GM12878 (cell line): ENCODE measurements around the gene BRME1. TPM values are rescaled to one million over a fixed set of nuclear protein-coding genes. Genes with fewer than 3 reads are reported as not detected.

Experiments used
- ATAC-seq: fragments of 200-7000 bp; cut with Tn5 transposase; 3 replicates; pipeline ENCODE4 v1.9.1; 2020; ENCODE audit warnings: mild to moderate bottlenecking, moderate library complexity
- BruUV-seq: library from RNA; stranded (reverse); fragments of 400-500 nt; replicated peaks from 2 replicates; lab custom pipeline; 2021; lab: Mats Ljungman, UMichigan
- CTCF ChIA-PET: fragments of 300-600 bp; sonication (Branson Sonifier 250); formaldehyde crosslinking; extraction: SDS; loops from one replicate; lab custom pipeline; 2021; ENCODE audit warnings: inconsistent platforms; lab: Yijun Ruan, JAX
- POLR2A ChIA-PET: fragments of 350-600 bp; formaldehyde crosslinking; extraction: SDS; loops from one replicate; lab custom pipeline; 2021; ENCODE audit warnings: inconsistent platforms; lab: Charles Lee
- RAD21 ChIA-PET: fragments of 300-600 bp; sonication (Branson Sonifier 250); formaldehyde crosslinking; loops from one replicate; lab custom pipeline; 2023; ENCODE audit warnings: antibody characterized with exemption; ENCODE audit not compliant: unreplicated experiment; lab: Charles Lee
- SMC1A ChIA-PET: fragments of 300-600 bp; sonication (Branson Sonifier 250); formaldehyde crosslinking; loops from one replicate; lab custom pipeline; 2023; ENCODE audit not compliant: unreplicated experiment, uncharacterized antibody; lab: Charles Lee
- DNase-seq: peaks from one replicate; pipeline ENCODE4 v3.0.0-alpha.2; 2011; ENCODE audit warnings: low read depth, low spot score
- FAIRE-seq: peaks from 3 replicates; lab custom pipeline; 2011; peaks lifted over from hg19 to GRCh38; lab: Jason Lieb, UNC
- H2AFZ ChIP-seq: 2 replicates; pipeline ENCODE4 v1.6.0; 2011; ENCODE audit warnings: low read depth, low read length, control low read depth; ENCODE audit not compliant: control insufficient read depth
- H3K27ac ChIP-seq: 2 replicates; pipeline ENCODE4 v1.5.1; 2011; ENCODE audit warnings: control low read depth; ENCODE audit not compliant: control insufficient read depth, insufficient read depth
- H3K27me3 ChIP-seq, 2 experiments: replicated peaks in 1 of 2; 2 replicates each; pipeline versions ENCODE4 v1.6.0 to v1.6.1; 2011; ENCODE audit warnings: low read length in 1 of 2; ENCODE audit not compliant: control insufficient read depth in 2 of 2, insufficient read depth in 2 of 2
- H3K36me3 ChIP-seq, 2 experiments: 2 replicates each; pipeline ENCODE4 v1.5.1; 2011; ENCODE audit warnings: low read length in 1 of 2; ENCODE audit not compliant: control insufficient read depth in 2 of 2, insufficient read depth in 2 of 2
- H3K4me1 ChIP-seq: 2 replicates; pipeline ENCODE4 v1.6.1; 2011; ENCODE audit warnings: mild to moderate bottlenecking, low read length, moderate library complexity, mixed read lengths; ENCODE audit not compliant: control insufficient read depth, insufficient read depth
- H3K4me2 ChIP-seq: 2 replicates; pipeline ENCODE4 v1.6.0; 2011; ENCODE audit warnings: control low read depth; ENCODE audit not compliant: control insufficient read depth, insufficient read depth
- H3K4me3 ChIP-seq: fragments of 200-600 bp; sonication (generic); 2 replicates; pipeline ENCODE4 v1.5.1; 2016
- H3K79me2 ChIP-seq: 2 replicates; pipeline ENCODE4 v1.6.0; 2011; ENCODE audit warnings: low read length; ENCODE audit not compliant: control insufficient read depth, insufficient read depth
- H3K9ac ChIP-seq: 2 replicates; pipeline ENCODE4 v1.8.0; 2011; ENCODE audit warnings: low read length, control low read depth, mixed read lengths; ENCODE audit not compliant: control insufficient read depth, insufficient read depth
- H3K9me3 ChIP-seq: replicated peaks from 3 replicates; pipeline ENCODE4 v1.5.1; 2011; ENCODE audit warnings: mild to moderate bottlenecking, low read length; ENCODE audit not compliant: control insufficient read depth, insufficient read depth
- H4K20me1 ChIP-seq: 2 replicates; pipeline ENCODE4 v1.6.0; 2011; ENCODE audit not compliant: control insufficient read depth, insufficient read depth
- BMI1 ChIP-seq: fragments of 450-650 bp; IDR thresholded peaks from 2 replicates; pipeline ENCODE4 v1.6.1; 2016; ENCODE audit warnings: mild to moderate bottlenecking, moderate library complexity, borderline replicate concordance
- CHD2 ChIP-seq: IDR thresholded peaks from 2 replicates; pipeline ENCODE4 v1.6.1; 2011; ENCODE audit warnings: low read depth, low read length, improper control_type of control experiment, borderline replicate concordance
- EP300 ChIP-seq, 2 experiments: fragments of 150-350 bp in 1 of 2; IDR thresholded peaks; 2 replicates each; pipeline ENCODE4 v1.6.1; 2011 to 2012; ENCODE audit warnings: low read depth in 2 of 2, low read length in 2 of 2, borderline replicate concordance in 1 of 2, improper control_type of control experiment in 1 of 2, inconsistent platforms in 1 of 2; ENCODE audit not compliant: control insufficient read depth in 1 of 2
- FOXM1 ChIP-seq: IDR thresholded peaks from 2 replicates; pipeline ENCODE4 v1.6.1; 2012; ENCODE audit warnings: low read depth, mild to moderate bottlenecking, inconsistent platforms, low read length, moderate library complexity
- GABPA ChIP-seq: IDR thresholded peaks from 2 replicates; pipeline ENCODE4 v1.6.1; 2014; ENCODE audit warnings: antibody characterized with exemption, low read depth, mild to moderate bottlenecking, inconsistent platforms
- IKZF1 ChIP-seq: fragments of 450-650 bp; conservative IDR thresholded peaks from 2 replicates; pipeline ENCODE4 v1.6.1; 2017; ENCODE audit warnings: antibody characterized with exemption, mild to moderate bottlenecking
- MEF2A ChIP-seq: IDR thresholded peaks from 2 replicates; pipeline ENCODE4 v1.6.1; 2011; ENCODE audit warnings: low read depth, mild to moderate bottlenecking, low read length, moderate library complexity; ENCODE audit not compliant: insufficient read depth
- NFXL1 ChIP-seq: fragments of 450-650 bp; IDR thresholded peaks from 2 replicates; pipeline ENCODE4 v1.6.1; 2017; ENCODE audit warnings: antibody characterized with exemption, mild to moderate bottlenecking, borderline replicate concordance
- NFYA ChIP-seq: IDR thresholded peaks from 2 replicates; pipeline ENCODE4 v1.6.1; 2011; ENCODE audit warnings: low read depth, mild to moderate bottlenecking, low read length, improper control_type of control experiment, borderline replicate concordance
- ZBTB11 ChIP-seq: fragments of 450-650 bp; formaldehyde crosslinking; IDR thresholded peaks from 2 replicates; pipeline ENCODE4 v1.5.0; 2022; ENCODE audit warnings: mild to moderate bottlenecking, missing genetic modification characterization
- ZSCAN29 ChIP-seq: fragments of 450-650 bp; IDR thresholded peaks from 2 replicates; pipeline ENCODE4 v1.6.1; 2017; ENCODE audit warnings: mild to moderate bottlenecking, moderate library complexity
- WGBS: methylation state at CpG from one replicate; pipeline ENCODE4 v1.1.6; 2016; ENCODE audit warnings: low lambda C conversion rate; ENCODE audit not compliant: insufficient replicate concordance, insufficient coverage; ENCODE audit errors: missing lambda C conversion rate; 5-methylcytosine and 5-hydroxymethylcytosine counted together
- in situ Hi-C: fragments of 300-500 bp; cut with MboI; formaldehyde crosslinking; loops from 9 replicates; pipeline ENCODE4 v1.14.3; 2018; ENCODE audit warnings: mixed read lengths
- intact Hi-C: fragments of 100-400 bp; cut with micrococcal nuclease; formaldehyde crosslinking; loops from one replicate; pipeline ENCODE4 v1.14.2; 2022; ENCODE audit not compliant: unreplicated experiment
- polyA plus RNA-seq, 11 experiments: library from polyadenylated mRNA; depleted of rRNA in 4 of 11; unstranded in 6 of 11; stranded (reverse) in 5 of 11; fragments of >200 nt; fragmentation: Nextera tagmentation in 4 of 11; fragmentation: Illumina TruSeq in 1 of 11; extraction: Ambion mirVana in 4 of 11; extraction: Trizol in 1 of 11; gene quantifications; 1 replicate in 1 of 11; 2 replicates in 10 of 11; pipeline versions ENCODE4 v1.2.1 to v1.2.3, GENCODE V29; 2011 to 2016; ENCODE audit warnings: inconsistent platforms in 2 of 11, missing spikeins in 2 of 11, low read depth in 1 of 11
- total RNA-seq, 4 experiments: library from RNA; depleted of rRNA in 3 of 4; stranded (reverse); fragments of >200 nt in 3 of 4; fragmentation: Illumina TruSeq in 1 of 4; extraction: Trizol in 1 of 4; gene quantifications; 2 replicates each; pipeline versions ENCODE4 v1.2.1 to v1.2.3, GENCODE V29; 2013 to 2021
- TF ChIP-seq, protein P1 (sequence below): fragments of 450-650 bp; IDR thresholded peaks from 2 replicates; pipeline ENCODE4 v1.6.1; 2017; ENCODE audit warnings: mild to moderate bottlenecking, moderate library complexity
- TF ChIP-seq, protein P2 (sequence below): IDR thresholded peaks from 2 replicates; pipeline ENCODE4 v1.6.1; 2011; ENCODE audit warnings: low read depth, mild to moderate bottlenecking, low read length, moderate library complexity, borderline replicate concordance; ENCODE audit errors: extremely low read depth
- TF ChIP-seq, protein P3 (sequence below): IDR thresholded peaks from 2 replicates; pipeline ENCODE4 v1.6.1; 2012; ENCODE audit warnings: low read depth, low read length, improper control_type of control experiment

The BRME1 gene
- total and polyA plus RNA-seq, 10 of the 15 experiments (the other 5 are each of a cell fraction or from before 2014, with no cell fraction given) = 0.07 to 2.2 (median 1.1) TPM; not detected in 1

- TF ChIP-seq, protein P1, sequence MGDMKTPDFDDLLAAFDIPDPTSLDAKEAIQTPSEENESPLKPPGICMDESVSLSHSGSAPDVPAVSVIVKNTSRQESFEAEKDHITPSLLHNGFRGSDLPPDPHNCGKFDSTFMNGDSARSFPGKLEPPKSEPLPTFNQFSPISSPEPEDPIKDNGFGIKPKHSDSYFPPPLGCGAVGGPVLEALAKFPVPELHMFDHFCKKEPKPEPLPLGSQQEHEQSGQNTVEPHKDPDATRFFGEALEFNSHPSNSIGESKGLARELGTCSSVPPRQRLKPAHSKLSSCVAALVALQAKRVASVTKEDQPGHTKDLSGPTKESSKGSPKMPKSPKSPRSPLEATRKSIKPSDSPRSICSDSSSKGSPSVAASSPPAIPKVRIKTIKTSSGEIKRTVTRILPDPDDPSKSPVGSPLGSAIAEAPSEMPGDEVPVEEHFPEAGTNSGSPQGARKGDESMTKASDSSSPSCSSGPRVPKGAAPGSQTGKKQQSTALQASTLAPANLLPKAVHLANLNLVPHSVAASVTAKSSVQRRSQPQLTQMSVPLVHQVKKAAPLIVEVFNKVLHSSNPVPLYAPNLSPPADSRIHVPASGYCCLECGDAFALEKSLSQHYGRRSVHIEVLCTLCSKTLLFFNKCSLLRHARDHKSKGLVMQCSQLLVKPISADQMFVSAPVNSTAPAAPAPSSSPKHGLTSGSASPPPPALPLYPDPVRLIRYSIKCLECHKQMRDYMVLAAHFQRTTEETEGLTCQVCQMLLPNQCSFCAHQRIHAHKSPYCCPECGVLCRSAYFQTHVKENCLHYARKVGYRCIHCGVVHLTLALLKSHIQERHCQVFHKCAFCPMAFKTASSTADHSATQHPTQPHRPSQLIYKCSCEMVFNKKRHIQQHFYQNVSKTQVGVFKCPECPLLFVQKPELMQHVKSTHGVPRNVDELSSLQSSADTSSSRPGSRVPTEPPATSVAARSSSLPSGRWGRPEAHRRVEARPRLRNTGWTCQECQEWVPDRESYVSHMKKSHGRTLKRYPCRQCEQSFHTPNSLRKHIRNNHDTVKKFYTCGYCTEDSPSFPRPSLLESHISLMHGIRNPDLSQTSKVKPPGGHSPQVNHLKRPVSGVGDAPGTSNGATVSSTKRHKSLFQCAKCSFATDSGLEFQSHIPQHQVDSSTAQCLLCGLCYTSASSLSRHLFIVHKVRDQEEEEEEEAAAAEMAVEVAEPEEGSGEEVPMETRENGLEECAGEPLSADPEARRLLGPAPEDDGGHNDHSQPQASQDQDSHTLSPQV = no peak
- TF ChIP-seq, protein P2, sequence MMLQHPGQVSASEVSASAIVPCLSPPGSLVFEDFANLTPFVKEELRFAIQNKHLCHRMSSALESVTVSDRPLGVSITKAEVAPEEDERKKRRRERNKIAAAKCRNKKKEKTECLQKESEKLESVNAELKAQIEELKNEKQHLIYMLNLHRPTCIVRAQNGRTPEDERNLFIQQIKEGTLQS = no peak
- TF ChIP-seq CHD2 = no peak
- TF ChIP-seq IKZF1 = no peak
- TF ChIP-seq NFYA = no peak
- TF ChIP-seq, protein P3, sequence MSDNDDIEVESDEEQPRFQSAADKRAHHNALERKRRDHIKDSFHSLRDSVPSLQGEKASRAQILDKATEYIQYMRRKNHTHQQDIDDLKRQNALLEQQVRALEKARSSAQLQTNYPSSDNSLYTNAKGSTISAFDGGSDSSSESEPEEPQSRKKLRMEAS = no peak
- no peak for TF ChIP-seq GABPA
Measured at GRCh38 chr19:13896227-13896626, 9.7 kb downstream of the BRME1 start (continued).

DNA sequence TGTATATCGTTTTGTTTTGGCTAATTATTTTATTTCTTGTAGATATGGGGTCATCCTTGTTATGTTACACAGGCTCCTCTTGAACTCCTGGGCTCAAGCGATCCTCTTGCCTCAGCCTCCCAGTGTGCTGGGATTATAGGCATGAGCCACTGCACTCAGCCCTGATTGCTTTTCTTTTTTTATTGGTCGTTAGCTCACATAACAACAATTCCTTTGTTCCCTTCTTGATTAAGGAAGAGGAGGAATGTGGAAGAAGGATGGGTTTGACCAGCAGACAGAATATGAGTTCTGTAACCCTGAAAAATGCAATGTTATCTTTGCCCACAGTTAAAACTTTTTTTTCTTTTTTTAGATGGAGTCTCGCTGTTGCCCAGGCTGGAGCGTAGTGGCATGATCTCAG lies 11.4 kb downstream of the BRME1 start:
- H3K9me3 ChIP-seq = no peaks in the 10 kb centered on the region
- ATAC-seq (no peak), FAIRE-seq (no peak), DNase-seq (no peak)
- H3K4me3 ChIP-seq = no peak overlapping the region
- TF ChIP-seq EP300 (IDR thresholded peaks at IDR 0.05; ENCODE audit: borderline replicate concordance in 1 of 2, control insufficient read depth in 1 of 2, low read depth in 2 of 2, low read length in 2 of 2) (no peak), BMI1 (no peak), FOXM1 (no peak), ZSCAN29 (no peak), MEF2A (no peak), NFXL1 (no peak), ZBTB11 (no peak)
- WGBS = 47% methylated on average over 5 of the region's 5 CpGs
- in situ Hi-C loops (loop anchor here (25.0 kb wide), 1 partner anchor 443 kb away; no protein-coding TSS in a partner anchor), intact Hi-C loops (no loop called here)
- SMC1A ChIA-PET = interaction anchor here (0.5 to 1.2 kb wide), 2 partner anchors 11 to 24 kb away, joined by 3 read pairs; no protein-coding TSS in a partner anchor
- BruUV-seq = no TSS peak
- H3K27me3 ChIP-seq = no peaks in the 10 kb centered on the region
- no peaks in the 10 kb centered on the region for H3K4me1 ChIP-seq
- H3K27ac ChIP-seq = no peak overlapping the region
- CTCF ChIA-PET = interaction anchor here (2.1 to 2.7 kb wide), 2 partner anchors 8 to 14 kb away, joined by 5 to 7 read pairs; no protein-coding TSS in a partner anchor
- H3K4me2 ChIP-seq = no peak overlapping the region
- no peak overlapping the region for H3K9ac ChIP-seq
- no peaks in the 10 kb centered on the region for H4K20me1 ChIP-seq
- H3K36me3 ChIP-seq = no peaks in the 10 kb centered on the region
- POLR2A ChIA-PET = no interaction called here
- RAD21 ChIA-PET = no interaction called here
- H2AFZ ChIP-seq = no peak overlapping the region
- H3K79me2 ChIP-seq = no peaks in the 10 kb centered on the region
